ENCODE results near the gene CLEC4A. TPM values are rescaled to one million over a fixed set of nuclear protein-coding genes. Genes with fewer than 3 reads are reported as not detected.

Gene CLEC4A
- total RNA-seq, 1 donor from 2014 or later = 28.8 TPM

Other genes with a start within 250 kb of the CLEC4A start
- 58.0 TPM for gene SLC2A3, start 187.4 kb upstream of the CLEC4A start, total RNA-seq
- 17.1 TPM for gene FOXJ2, start 90.9 kb upstream of the CLEC4A start, total RNA-seq
- gene C3AR1, start 57.3 kb upstream of the CLEC4A start, total RNA-seq = 2.0 TPM
- 11.2 TPM for gene NECAP1, start 41.3 kb upstream of the CLEC4A start, total RNA-seq
- not detected for gene ZNF705A, start 33.4 kb downstream of the CLEC4A start, total RNA-seq
- not detected for gene FAM90A1, start 104.0 kb downstream of the CLEC4A start, total RNA-seq